ENCODE data around the gene PCBP3.
"Not testable (repeated sequence)": the region's sequence is repeated elsewhere in the genome, so short reads cannot be mapped to it uniquely, and the experiment has no call there.

PCBP3 gene

GRCh38 chr21:45875881-45876280 lies 232.4 kb downstream of the PCBP3 start:
- DNase-seq (ENCODE audit: low read depth) = no peak

GRCh38 chr21:45876381-45877170 lies 233.1 kb downstream of the PCBP3 start:
- DNase-seq (ENCODE audit: low read depth) = no peak

GRCh38 chr21:45877171-45877438 lies 233.6 kb downstream of the PCBP3 start:
- no peak for DNase-seq (ENCODE audit: low read depth)

- DNase-seq (ENCODE audit: low read depth) = no peak
Measured at GRCh38 chr21:45877821-45878469, 234.4 kb downstream of the PCBP3 start.

GRCh38 chr21:45880097-45881068 lies 236.9 kb downstream of the PCBP3 start:
- DNase-seq (ENCODE audit: low read depth) = peak; percentile 59

- no peak for DNase-seq (ENCODE audit: low read depth)
Measured at GRCh38 chr21:45882645-45883044, 239.1 kb downstream of the PCBP3 start.

- no peak for DNase-seq (ENCODE audit: low read depth)
Measured at GRCh38 chr21:45883090-45883489, 239.6 kb downstream of the PCBP3 start.

GRCh38 chr21:45885597-45885929 lies 242.0 kb downstream of the PCBP3 start:
- no peak for DNase-seq (ENCODE audit: low read depth)

GRCh38 chr21:45885930-45886601 lies 242.5 kb downstream of the PCBP3 start:
- not testable (repeated sequence) for DNase-seq (ENCODE audit: low read depth)

- DNase-seq (ENCODE audit: low read depth) = no peak
Measured at GRCh38 chr21:45886610-45887026, 243.1 kb downstream of the PCBP3 start.

GRCh38 chr21:45887120-45887611 lies 243.6 kb downstream of the PCBP3 start:
- DNase-seq (ENCODE audit: low read depth) = no peak

- no peak for DNase-seq (ENCODE audit: low read depth)
Measured at GRCh38 chr21:45887788-45888187, 244.3 kb downstream of the PCBP3 start.

- DNase-seq (ENCODE audit: low read depth) = no peak
Measured at GRCh38 chr21:45888386-45889009, 245.0 kb downstream of the PCBP3 start.

- DNase-seq (ENCODE audit: low read depth) = no peak
Measured at GRCh38 chr21:45889256-45889655, 245.7 kb downstream of the PCBP3 start.

GRCh38 chr21:45889961-45890360 lies 246.4 kb downstream of the PCBP3 start:
- DNase-seq (ENCODE audit: low read depth) = no peak

- DNase-seq (ENCODE audit: low read depth) = no peak
Measured at GRCh38 chr21:45891388-45892155, 248.0 kb downstream of the PCBP3 start.

GRCh38 chr21:45892156-45892915 lies 248.8 kb downstream of the PCBP3 start:
- no peak for DNase-seq (ENCODE audit: low read depth)

- DNase-seq (ENCODE audit: low read depth) = no peak
Measured at GRCh38 chr21:45892916-45893739, 249.6 kb downstream of the PCBP3 start.
